Limb (tissue), 2 donors: ENCODE data around the gene SPIB.
"Not testable (repeated sequence)": the region's sequence is repeated elsewhere in the genome, so short reads cannot be mapped to it uniquely, and the experiment has no call there.

Experiments used
- DNase-seq, 2 donors: peaks; one replicate each; pipeline ENCODE4 v3.0.0-alpha.2; 2016; ENCODE audit errors: extremely low spot score in 2 of 2

The SPIB gene

DNA sequence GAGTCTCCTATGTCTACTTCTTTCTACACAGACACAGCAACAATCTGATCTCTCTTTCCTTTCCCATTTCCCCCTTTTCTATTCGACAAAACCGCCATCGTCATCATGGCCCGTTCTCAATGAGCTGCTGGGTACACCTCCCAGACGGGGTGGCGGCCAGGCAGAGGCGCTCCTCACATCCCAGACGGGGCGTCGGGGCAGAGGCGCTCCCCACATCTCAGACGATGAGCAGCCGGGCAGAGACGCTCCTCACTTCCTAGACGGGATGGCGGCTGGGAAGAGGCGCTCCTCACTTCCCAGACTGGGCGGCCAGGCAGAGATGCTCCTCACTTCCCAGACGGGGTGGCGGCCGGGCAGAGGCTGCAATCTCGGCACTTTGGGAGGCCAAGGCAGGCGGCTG, 27.8 kb upstream of the SPIB start:
- not testable (repeated sequence) for DNase-seq

DNA sequence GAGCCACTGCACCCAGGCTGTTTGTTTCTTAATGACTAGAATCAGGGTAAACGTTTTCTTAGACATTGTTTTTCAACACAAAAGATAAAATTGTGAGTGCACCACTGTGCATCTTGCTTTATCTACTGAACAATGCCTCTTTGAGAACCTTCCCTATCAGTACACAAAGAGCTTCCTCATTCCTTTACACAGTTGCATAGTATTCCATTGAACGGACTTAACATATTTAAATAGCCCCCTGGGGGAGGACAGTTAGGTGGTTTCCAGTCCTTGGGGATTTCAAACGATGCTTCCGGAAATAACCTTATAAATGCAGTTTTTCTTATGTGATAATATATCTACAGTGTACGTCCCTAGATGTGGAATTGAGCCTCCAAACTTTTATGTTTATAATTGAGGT, 26.0 kb upstream of the SPIB start:
- DNase-seq, result no peak

DNA sequence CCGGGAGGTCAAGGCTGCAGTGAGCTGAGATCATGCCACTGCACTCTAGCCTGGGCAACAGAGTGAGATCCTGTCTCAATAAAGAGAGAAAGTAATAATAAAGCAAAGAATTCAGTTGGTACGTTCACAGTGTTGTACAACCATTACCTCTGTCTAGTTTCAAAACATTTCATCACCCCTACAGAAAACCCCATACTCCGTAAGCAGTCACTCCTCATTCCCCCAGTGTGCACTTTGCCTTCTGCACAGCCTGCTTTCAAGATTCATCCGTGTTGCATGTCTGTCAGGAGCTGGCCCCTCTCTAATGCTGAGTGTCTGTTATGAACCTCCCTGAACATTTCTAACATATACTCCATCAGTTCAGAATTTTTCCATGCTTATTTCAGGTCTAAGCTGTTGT, 25.1 kb upstream of the SPIB start:
- no peak for DNase-seq

DNA sequence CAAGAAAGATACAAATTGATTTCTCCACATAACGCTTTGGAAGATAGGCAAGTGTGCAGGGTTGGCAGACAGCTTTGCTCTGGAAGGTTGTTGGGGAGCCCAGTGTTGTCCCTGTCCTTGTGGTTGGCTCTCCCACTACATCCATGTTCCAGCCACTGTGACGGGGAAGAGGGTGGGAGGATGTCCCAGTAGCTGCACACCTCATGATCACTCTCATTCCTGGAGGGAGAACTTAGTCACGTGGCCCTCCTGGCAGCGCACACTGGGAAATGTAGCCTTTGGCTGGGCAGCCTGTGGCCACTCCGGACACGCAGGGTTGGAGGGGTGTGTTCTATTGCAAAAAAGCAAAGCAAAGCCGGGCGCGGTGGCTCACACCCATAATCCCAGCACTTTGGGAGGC, 24.7 kb upstream of the SPIB start:
- DNase-seq, result no peak

DNA sequence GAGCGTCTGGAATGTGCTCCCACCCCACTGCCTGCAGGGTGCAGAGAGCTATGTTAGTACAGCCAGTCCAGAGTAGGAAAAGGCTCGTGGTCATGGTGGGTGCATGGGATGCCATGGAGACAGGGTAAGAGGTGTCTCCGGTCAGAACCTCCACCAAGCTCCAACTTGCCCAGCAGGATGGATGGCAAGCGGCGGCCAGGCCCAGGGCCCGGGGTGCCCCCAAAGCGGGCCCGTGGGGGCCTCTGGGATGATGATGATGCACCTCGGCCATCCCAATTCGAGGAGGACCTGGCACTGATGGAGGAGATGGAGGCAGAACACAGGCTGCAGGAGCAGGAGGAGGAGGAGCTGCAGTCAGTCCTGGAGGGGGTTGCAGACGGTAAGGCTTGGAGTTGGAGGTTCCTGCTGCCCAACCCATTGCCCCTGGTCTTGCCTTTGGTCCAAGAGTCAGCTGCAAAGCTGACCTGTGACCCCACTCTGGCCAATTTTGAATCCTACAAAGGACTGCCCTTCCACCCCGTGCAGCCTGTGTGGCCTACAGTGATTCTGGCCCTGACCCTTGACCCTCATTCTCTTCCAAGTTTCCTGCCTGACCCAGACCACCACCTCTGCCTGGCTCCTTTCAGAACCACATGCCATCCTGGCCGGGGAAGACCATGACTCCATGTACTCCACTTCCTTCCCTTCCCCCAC, 19.9 kb upstream of the SPIB start:
- DNase-seq, result no peak

DNA sequence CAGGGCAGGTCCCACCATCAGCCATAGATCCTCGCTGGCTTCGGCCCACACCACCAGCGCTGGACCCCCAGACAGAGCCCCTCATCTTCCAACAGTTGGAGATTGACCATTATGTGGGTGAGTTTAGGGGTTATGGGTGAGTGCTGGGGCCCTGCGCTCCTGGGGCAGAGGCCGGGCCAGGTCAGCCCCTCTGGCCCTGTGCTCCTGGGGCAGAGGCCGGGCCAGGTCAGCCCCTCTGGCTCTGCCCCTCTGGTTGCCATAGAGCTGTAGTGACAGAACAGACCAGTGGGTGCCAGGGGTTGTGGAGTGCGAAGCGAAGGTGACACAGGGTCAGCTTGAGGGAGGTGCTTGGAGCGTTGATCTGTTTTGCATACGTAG, 19.4 kb upstream of the SPIB start:
- no peak for DNase-seq

DNA sequence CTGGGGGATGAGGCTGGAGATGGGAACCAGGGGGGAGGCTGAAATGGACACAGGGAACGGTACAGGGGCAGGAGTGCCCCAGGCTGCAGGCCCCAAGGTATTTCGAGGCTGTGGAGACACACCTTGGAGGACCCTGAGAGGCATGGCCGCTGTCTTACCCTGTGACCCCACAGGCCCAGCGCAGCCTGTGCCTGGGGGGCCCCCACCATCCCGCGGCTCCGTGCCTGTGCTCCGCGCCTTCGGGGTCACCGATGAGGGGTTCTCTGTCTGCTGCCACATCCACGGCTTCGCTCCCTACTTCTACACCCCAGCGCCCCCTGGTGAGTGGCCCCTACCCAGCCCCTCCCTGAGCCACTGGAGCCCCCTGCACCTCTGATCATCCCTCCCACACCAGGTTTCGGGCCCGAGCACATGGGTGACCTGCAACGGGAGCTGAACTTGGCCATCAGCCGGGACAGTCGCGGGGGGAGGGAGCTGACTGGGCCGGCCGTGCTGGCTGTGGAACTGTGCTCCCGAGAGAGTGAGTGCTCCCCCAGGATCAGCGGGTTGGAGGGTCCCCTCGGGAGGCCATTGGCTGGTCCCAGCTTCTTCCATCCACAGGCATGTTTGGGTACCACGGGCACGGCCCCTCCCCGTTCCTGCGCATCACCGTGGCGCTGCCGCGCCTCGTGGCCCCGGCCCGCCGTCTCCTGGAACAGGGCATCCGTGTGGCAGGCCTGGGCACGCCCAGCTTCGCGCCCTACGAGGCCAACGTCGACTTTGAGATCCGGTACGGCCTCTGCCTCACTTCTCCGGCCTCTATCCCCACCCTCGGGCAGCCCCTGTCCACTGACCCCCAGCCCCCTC, 16.9 kb upstream of the SPIB start:
- DNase-seq, result no peak

DNA sequence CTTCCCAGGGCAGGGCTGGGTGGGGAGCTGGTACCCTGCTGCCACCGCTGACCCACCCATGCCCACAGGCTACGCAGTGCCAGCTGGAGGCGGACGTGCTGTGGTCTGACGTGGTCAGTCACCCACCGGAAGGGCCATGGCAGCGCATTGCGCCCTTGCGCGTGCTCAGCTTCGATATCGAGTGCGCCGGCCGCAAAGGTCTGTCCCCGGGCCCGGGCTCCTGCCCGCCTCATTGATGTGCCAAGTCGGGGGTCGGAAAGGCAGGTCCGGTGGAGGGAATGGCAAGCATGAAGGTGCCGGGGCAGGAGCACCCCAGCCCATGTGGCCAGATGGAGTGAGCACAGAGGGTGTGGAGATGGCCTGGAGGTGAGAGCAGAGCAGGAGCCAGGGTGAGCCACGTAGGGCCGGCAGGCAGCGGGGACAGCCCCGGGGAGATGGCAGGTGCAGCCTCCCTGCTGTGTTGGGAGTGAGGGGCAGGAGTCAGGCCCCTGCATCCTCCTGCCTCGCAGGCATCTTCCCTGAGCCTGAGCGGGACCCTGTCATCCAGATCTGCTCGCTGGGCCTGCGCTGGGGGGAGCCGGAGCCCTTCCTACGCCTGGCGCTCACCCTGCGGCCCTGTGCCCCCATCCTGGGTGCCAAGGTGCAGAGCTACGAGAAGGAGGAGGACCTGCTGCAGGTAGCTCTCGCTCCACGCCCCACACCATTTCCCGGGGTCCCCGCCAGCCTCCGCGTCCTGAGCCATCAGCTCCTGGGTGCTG, 16.0 kb upstream of the SPIB start:
- DNase-seq, result no peak

DNA sequence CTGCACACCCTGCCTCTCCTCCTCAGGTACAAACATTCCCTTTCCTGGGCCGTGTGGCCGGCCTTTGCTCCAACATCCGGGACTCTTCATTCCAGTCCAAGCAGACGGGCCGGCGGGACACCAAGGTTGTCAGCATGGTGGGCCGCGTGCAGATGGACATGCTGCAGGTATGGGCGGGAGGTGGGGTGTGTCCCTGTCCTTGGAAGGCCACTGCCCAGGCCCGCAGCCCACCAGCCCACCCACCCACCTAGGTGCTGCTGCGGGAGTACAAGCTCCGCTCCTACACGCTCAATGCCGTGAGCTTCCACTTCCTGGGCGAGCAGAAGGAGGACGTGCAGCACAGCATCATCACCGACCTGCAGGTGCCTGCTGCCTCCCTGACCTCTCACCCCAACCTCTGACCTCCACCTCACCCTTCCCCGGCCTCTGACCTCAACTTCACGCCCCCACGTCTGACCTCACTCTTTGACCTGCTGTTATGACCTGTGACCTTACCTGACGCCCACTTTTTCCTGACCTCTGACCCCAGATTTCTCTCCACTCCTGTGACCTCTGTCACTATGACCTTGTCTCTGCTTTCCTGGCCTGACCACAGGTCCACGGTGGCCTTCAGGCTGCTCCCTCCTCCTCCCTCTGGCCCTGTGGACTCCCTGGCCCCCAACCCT, 12.4 kb upstream of the SPIB start:
- no peak for DNase-seq

DNA sequence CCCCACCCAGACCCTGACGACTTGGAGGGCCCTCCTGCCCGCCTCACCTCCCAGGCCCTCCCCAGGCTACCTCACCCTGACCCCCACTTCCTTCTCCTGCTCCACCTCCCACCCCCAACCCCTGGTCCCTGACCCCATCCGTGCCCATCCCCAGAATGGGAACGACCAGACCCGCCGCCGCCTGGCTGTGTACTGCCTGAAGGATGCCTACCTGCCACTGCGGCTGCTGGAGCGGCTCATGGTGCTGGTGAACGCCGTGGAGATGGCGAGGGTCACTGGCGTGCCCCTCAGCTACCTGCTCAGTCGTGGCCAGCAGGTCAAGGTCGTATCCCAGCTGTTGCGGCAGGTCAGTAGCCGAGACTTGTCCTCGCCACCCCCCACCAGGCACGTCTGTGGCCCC, 11.9 kb upstream of the SPIB start:
- no peak for DNase-seq

DNA sequence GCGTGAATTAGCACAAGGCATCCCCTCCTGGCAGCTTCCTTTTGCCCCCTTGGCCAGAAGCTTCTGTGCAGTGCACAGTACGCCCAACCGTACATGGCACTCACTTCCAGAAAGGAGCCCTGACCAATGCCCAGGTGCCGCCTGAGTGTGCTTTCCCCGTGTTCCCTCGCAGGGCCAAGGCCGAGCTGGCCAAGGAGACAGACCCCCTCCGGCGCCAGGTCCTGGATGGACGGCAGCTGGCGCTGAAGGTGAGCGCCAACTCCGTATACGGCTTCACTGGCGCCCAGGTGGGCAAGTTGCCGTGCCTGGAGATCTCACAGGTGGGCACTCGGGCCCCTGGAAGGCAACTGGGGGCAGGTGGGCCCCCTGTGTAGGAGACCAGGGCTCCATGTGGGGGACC, 9.4 kb upstream of the SPIB start:
- no peak for DNase-seq

DNA sequence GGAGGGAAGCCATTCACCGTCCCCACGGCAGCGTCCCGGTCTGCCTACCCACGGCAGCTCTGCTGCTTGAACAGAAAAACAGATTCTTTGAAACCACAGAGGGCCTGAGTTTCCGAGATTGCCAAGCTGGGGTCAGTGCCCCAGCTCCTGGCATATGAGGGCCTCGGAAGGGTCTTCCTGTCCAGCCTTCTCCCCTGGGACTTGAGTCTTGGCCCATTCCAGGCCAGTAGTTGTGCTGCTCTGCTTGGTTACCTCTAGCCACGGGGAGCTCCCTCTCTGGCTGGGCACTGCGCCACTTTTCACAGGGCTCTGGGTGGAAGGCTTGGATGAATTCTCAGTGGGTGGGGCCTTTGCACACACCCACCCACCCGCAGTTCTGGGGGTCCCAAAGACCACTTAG, 8.6 kb upstream of the SPIB start:
- no peak for DNase-seq

DNA sequence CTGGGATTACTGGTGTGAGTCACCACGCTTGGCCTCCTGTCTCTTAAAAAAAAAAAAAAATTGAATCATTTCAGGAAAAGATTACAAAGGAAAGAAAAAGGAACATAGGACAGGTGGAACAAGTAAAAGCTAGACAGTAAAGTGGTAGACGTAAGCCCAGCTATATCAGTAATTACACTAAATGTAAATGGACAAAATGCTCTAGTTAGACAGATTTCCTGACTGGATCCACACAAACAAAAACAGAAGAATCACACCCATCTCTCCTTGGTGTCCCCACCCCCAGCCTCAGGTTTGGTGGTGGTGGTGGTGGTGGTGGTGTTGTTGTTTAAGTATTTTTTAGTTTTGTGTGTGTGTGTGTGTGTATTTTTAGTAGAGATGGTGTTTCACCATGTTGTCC, 6.3 kb upstream of the SPIB start:
- no peak for DNase-seq

DNA sequence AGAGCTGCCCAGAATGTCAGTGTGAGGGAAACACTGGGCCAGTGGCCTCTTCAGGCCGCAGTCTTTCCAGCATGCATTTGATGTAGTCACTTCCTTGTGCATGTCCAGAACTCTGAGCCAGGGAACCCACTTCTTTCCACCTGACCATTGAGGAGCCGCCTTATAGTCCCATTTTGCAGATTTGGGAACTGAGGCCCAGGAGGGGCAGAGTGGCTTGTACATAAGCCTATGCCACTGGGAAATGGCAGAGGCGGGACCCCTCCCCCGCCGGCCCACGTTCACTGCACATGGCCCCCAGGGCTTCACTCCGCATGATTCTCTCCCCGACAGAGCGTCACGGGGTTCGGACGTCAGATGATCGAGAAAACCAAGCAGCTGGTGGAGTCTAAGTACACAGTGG, 5.6 kb upstream of the SPIB start:
- no peak for DNase-seq

DNA sequence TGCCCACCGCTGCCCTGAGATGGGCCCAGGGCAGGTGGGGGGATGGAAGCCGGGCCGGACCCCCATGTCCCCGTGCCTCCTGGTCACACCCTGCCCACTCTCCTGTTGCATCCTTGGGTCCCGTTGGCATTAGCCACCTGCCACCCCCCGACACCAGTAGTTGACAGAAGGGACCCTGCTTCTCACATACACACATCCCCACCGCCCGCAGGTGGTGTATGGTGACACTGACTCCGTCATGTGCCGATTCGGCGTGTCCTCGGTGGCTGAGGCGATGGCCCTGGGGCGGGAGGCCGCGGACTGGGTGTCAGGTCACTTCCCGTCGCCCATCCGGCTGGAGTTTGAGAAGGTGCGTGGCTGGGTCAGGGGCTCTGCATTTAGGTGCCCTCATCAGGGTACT, 5.2 kb upstream of the SPIB start:
- no peak for DNase-seq

DNA sequence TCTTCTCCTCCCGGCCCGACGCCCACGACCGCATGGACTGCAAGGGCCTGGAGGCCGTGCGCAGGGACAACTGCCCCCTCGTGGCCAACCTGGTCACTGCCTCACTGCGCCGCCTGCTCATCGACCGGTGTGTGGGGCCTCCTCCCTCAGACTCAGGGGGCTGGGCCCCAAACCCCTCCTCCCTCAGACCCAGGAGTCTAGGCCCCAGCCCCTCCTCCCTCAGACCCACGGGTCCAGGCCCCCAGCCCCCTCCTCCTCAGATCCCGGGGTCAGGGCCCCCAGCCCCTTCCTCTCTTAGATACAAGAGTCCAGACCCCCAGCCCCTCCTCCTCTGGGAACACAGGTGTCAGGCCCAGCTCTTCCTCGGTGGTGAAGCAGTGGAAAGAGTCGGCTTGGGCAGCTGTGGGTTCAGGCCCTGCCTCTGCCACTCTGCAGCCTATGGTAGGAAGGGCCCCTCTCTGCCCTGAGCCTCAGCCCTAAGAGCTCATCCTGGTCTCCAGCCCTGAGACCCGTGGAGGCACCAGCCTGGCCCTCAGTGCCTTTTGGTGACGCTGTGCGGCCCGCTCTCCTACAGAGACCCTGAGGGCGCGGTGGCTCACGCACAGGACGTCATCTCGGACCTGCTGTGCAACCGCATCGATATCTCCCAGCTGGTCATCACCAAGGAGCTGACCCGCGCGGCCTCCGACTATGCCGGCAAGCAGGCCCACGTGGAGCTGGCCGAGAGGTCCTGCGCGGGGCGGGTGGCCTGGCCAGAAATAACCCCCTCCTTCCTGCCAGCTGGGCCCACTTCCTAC, 3.7 kb upstream of the SPIB start:
- DNase-seq, result peak; percentile 58 to 85

DNA sequence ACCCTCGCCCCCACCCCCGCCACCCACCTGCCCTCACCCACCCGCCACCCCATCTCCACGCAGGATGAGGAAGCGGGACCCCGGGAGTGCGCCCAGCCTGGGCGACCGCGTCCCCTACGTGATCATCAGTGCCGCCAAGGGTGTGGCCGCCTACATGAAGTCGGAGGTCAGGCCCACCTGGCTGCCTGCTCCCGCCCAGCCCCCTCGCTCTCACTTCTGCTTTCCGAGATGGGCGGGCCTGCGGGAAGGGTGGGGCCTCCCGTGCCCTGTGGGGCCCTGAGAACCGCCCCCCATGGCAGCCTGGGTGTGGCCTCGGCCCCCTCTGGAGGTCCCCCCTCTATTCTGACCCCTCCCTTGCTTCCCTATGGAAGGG, 3.1 kb upstream of the SPIB start:
- no peak for DNase-seq

DNA sequence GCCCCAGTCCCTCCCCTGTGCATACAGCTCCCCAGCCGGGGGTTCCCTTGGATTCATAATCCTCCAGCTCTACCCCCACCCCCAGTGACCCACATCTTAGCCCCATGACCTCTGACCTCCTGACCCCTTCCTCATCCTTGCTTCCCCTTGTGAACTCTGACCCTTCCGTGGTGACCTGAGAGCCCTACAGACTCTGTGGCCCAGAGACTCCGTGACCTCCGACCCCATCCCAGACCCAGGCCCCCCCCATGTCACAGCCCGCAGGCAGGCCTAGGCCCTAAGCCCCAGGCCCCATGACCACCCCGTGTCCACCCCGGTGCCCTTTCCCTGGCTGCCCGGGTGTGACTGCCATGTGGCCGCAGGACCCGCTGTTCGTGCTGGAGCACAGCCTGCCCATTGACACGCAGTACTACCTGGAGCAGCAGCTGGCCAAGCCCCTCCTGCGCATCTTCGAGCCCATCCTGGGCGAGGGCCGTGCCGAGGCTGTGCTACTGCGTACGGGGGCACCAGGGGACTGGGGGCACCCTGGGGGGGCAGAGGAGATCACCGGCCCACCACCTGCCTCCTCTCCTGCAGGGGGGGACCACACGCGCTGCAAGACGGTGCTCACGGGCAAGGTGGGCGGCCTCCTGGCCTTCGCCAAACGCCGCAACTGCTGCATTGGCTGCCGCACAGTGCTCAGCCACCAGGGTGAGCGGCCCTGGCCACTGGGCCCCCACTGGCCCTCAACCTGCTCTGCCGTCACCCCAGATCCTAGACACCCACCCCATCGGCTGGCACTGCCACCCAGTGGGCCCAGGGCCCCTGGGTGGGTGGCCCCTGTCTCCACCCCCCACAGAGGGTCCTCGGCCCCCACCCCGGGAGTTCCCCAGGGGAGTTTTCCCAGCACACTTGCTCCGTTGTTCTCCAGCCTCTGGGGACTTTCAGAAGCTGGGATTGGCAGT, 2.4 kb upstream of the SPIB start:
- no peak for DNase-seq

DNA sequence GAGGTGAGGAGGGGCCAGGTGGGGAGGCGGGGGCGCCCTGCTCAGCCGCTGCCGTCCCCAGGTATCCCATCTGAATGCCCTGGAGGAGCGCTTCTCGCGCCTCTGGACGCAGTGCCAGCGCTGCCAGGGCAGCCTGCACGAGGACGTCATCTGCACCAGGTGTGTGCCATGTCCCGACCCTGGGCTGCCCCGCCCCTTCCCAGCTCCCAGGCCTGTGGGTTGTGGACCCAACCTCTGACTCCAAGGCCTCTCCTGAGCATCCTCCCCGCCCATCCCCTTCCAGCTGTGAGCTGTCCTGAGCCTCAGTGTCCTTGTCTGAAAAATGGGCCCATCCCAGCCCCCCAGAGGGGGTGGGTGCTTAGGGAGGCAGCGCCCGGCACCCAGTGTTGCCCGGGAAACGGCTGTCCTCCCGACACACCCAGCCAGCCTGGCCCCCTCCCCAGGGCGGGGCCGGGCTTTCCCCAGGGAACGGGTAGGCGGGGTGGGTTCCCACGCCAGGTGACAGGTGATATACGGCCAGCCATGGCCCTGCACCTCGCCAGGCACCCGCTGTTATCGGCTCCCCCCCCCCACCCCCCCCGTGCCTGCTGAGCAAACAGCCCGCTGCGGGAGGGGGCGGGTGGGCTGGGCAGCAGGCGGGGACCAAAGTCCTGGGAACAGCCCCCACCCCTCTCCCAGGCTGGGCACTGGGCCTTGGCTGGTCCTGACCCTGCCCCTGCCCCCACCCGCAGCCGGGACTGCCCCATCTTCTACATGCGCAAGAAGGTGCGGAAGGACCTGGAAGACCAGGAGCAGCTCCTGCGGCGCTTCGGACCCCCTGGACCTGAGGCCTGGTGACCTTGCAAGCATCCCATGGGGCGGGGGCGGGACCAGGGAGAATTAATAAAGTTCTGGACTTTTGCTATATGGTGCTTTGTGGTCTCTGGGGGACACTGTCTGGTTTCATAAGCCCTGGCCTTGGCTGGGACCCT, 1.3 kb upstream of the SPIB start:
- DNase-seq, result no peak
